ENCODE measurements around the gene SKAP1. TPM values are rescaled to one million over a fixed set of nuclear protein-coding genes. Genes with fewer than 3 reads are reported as not detected.

SKAP1 gene
- not detected for total RNA-seq (ENCODE audit: insufficient read depth, low replicate concordance)

DNA sequence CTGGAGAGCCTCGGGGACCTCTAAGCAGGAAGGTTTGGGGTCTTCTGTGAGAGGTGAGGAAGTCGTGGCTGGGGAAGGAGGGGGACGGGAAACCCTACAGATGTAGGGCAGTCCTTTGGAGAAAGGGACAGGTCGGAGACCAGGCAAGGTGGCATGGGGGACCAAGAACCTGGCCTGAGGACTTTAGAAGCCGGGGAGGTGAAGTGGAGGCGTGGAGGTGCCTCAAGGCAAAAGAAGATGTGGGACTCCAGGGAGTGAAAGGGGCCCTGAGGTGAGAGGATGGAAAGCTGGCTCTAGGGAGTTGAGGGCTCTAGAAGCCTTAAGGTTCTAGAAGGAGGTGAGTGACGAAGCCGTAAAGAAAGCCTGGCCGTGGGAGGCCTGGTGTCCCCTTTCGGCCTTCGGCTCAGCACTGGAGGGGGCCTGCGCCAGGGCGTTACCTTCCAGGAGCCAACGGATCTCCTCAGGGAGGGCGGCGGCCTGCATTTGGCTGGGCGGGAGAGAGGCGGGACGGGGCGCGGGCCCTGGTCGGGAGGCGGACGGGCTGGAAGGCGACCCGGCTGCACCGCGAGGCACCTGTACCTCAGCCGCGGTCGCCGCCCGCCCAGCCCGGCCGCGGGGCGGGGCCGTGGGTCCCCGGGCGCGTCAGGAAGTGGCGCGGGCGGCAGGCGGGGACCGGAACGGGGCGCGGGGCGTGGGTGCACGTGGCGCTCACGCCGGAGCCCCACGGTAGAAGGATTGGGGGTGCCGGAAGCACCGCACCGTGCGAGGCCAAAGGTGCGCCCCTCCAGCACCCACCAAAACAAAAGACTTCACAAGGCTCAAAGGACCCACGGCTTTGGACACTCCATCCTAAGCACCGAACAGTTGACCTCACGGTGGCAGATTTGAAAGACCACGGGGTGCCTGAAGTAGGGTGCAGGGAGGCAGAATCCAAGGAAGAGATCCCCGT is at the start of gene SKAP1:
Gene SKAP1, minus strand, starts transcription at position 577 of the 949 bp plus-strand sequence.
- no peak for DNase-seq (ENCODE audit: low spot score)

DNA sequence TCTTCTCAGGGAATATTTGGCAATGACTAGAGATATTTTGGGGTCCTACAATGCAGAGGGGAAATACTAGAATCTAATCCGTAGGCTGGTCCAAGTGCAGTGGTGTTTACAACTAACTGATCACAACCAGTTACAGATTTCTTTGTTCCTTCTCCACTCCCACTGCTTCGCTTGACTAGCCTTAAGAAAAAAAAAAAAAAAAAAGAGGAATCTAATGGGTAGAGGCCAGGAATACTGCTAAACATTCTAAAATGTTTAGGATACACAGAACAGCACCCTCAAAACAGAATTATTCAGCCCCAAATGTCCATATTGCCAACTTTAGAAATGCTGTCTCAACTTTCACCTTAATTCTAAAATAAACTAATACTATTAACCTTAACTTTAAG is 49.0 kb upstream of the SKAP1 start:
- no peak for DNase-seq (ENCODE audit: low spot score)

DNA sequence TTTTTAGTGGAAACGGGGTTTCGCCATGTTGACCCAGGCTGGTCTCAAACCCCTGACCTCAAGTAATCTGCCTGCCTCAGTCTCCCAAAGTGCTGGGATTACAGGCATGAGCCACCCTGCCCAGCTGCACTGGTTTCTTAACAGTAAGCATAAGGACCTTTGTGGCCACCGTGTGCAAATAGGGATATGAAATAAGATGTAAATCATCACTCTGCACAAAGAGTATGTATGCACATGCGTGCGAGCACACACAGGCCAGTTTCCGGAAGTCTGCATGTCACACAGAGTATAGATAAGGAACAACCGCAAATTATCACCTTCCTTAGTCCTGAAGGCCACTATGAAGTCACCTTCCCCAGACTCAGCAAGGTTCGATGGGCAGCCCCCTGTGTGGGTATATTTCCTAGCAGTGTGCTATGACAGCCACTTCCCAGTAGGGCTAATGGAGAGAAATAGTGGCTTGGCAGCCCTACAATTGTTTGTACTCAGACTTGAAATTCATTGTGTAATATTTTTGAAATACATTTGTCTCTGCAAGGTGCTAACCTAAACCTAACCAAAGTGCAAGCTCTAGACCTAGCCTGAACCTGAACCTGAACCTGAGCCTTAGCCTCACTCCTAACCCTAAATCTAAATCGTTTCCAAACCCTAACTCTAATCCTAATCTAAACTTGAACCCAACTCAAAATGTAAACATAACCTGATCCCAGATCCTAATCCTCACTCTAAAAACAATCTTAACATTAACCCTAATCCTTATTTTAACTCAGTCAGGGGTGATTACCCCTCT is 48.4 kb upstream of the SKAP1 start:
- no peak for DNase-seq (ENCODE audit: low spot score)

DNA sequence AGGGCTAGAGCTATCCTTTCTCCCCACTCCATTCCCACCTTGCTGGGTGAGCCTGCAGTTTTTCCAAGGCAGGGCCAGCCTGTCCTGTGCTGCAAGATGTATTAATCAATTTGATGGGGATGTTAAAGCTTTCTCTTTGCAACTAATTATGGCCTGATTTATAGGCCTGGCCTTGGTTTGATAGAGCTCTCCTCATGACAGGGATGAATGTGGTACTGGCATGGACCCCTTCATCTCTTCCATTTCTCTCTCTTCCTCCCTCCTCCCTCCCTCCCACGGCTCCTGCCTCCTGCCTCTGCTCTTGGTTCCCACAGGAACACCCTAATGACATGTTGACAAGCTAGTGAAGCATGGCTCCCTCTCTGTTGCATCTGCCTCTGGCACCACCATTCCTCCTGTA is 47.2 kb upstream of the SKAP1 start:
- DNase-seq (ENCODE audit: low spot score), result no peak

DNA sequence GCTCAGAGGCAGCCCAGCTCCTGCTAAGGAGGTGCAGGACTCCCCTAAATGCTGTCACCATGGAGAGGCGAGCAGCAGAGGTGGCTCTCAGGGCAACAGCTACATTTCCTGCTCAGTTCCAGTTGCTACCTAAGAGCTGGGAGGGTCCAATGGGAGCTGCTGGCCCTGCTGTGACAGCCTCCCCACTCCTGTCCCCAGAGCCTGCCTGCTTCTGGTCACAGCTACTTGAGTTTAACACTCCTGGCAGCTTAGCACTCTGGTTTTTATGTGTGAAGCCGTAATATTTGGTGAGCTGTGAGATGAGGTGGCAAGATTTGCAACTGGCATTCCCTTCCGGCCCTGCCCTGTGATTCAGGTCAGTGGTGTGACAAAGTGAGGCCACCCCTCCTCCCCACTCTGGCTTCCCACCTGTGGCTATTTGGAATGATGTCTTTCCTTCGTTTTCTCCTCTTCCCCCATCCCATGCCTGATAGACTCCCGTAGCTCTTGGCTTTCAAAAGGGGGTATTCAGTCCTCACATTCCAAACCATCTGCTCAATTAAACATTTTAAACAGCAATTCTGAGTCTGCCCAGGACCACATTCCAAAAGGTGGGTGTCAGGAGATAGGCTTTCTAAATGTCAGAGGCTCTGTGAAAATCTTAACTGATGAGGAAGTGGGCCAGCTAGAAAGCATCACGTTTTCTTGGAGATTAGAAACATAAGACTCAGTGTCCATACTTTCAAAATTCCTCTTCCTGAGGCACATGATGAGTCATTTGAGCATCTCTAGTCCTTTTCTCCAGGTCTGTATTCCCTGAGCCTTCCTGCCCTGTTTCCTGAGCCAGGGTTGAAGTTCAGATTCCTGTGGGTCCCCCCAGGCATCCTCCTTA is 42.6 kb upstream of the SKAP1 start:
- DNase-seq (ENCODE audit: low spot score), result no peak

DNA sequence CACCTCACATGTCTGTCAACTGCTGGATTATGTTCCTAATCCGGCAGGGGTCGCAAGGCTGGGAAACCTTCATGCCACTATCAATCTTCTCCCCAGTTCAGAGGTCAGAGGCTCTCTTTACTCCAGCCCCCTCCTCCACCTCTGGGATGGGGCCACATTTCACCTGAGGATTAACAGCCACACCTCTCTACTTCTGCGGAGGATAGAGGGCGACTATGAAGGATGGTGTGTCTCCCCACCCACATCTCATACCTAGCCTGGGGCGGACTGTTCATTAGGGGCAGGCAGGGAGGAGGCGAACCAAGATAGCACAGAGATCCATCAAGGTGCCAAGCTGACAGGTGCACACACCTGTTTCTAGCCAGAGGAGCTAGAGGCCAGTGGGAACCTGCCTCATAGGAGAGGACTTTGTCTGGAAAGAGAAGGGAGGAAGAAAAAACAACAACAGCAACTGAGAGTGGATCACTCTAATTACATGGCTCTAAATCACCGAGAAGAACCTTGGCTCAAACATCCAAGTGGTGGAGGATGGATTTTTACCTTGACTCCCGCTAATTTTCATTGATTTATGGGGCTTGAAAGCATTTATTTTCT is 41.9 kb upstream of the SKAP1 start:
- DNase-seq (ENCODE audit: low spot score), result peak; percentile 43

DNA sequence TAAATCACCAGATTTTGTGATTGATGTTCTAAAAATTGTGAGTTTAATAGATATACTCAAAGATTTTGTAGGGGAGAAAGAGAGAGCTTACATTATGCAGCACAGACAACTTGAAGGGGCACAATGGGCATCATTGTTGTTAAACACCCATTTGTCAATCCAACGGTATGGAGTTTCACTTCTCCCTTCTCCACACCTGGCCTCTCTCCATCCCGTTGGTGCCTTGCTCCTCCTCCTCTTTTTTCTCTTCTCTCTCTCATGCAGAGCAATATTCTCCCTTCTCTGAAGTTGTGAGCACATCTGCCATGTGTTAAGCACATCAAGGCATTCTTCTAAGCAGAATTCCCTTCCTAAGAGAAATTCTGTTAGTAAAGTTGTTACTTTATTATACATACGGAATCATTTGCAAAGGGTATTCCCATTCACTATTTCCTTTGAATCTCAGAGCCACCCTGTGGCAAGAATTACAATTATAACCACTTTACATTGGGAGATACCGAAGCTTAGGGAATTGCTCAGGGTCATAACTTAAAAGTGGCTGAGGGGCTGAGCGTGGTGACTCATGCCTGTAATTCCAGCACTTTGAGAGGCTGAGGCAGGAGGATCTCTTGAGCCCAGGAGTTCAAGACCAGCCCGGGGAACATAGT is 40.5 kb upstream of the SKAP1 start:
- no peak for DNase-seq (ENCODE audit: low spot score)

DNA sequence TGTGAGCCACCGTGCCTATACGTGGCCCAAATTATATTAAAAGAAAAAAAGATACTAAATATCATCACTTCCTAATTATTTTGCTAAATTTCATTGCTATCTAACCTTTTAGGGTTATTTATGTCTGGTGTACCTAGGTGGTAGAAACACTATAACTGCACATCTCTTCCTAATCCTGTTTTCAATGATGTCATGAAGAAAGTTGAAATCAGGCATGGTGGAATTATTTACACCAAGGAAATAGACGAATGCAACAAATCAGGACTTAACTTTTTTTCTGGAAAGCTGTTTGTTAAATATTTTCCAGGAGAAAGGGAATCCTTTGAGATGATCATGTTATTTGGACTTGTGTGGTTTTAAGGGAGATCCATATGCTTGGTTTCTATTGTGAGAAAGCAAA is 39.2 kb upstream of the SKAP1 start:
- no peak for DNase-seq (ENCODE audit: low spot score)

DNA sequence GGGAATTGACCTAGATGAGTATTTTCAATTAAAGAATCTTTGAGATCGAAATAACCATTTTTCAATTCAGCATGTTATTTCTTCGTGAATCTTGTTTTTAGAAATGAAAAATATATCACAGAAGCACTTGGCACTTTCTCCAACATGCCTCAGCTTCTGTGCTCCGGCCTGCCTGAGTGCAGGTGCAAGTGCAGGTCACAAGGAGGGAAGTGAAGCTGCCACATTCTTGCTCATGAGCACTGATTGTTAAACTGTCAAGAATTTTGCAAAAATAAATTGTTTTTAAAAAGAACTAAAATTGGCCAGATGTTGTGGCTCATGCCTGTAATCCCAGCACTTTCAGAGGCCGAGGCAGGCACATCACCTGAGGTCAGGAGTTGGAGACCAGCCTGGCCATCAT is 38.3 kb upstream of the SKAP1 start:
- DNase-seq (ENCODE audit: low spot score), result no peak

DNA sequence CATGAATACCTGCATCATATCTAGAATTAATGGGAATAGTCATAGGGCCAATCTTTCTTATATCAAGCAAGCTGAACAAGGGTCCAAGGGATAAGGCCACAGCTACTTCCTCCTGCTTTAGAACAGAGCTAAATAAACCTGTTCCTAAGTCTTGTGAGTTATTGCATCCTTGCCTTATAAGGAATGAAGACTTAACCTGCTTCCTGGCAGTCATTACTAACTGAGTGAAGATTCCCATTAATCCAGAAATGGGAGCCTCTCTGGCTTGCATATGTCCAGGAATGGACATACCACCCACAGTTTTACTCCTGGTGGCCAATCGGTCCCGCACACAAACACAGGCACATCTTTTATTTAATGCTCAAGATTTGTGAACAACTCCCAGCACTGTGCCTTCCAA is 35.9 kb upstream of the SKAP1 start:
- DNase-seq (ENCODE audit: low spot score), result no peak

DNA sequence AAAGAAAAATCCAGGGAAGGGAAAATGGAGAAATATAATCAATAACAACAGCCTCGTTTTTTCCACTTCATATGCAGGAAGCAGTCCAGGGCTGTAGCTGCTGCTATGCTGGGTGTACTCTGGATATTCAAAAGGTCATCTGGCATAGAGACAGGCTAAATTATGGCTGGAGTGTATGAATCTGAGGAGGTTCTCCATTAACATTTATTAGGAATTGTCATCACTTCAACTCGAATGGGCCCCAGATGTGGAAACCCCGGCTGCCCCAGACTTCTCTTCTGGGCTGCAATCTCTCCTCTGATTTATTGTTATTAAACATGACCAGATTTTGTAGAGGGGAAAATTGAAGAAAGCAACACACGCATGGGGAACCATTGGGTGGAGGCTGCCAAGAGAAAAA is 33.5 kb upstream of the SKAP1 start:
- no peak for DNase-seq (ENCODE audit: low spot score)

DNA sequence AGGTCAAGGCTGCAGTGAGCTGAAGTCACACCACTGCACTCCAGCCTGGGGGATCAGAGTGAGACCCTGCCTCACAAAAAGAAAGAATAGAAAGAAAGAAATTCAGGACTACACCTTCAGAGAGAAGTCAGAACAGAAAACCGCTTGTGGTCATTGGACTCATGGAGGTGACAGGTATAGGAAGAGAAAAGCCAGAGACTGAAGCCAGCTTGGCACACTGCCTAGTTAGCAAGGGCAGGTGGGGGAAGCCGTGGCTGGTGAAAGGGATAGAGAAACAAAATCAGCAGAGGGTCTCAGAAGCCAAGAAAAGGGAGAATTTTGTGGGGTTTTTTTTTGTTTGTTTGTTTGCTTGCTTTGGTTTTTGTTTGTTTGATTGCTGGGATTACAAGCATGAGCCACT is 32.9 kb upstream of the SKAP1 start:
- no peak for DNase-seq (ENCODE audit: low spot score)

DNA sequence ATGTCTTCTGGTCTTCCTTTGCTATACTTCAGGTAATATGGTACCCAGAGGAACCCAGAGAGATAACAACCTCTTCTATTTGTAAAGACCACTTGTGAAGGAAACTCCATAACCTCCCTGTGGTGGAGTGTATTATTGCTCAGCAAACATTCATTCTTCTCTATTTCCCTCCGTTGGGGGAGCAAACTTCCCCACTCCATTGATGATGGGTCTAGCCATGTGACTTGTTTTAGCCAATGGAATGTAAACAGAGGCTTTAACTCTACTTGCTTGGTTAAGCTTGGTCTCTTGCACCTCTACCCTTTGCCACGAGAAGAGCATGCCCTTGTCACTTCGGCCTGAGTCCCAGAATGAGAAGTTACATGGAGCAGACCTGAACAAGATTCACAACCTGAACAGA is 30.0 kb upstream of the SKAP1 start:
- no peak for DNase-seq (ENCODE audit: low spot score)

DNA sequence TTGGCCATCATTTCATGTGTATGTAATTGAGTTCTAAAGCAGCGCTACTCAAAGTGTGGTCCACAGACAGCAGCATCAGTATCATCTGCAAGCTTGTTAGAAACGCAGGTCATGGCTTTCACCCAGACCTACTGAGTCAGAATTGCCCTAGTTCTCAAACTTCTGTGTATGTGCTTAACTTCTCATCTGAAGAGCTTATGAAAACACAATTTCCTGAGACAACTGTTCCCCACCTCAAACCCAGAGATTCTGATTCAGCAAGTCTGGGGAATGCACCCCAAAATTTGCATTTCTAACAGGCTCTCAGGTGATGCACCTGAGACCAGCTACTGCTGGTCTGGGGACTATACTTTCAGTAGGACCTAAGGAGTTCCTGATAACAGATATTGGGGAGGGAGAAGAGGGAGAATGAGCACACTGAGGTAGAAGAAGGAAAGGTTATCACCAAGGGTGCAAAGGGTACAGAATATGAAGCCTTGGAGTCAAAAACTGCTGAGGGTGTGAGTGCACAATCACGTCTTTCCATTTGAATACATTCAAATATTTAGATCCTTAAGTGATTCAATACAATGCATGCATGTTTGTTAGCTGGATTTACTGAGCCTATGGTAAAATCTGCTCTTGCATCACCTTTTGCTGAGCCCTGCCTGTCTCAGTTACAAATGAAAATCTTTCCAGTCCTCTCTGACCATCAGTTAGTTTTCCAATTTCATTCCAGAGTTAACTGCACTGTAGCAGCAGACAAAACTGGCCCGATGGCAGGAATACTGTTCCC is 29.2 kb upstream of the SKAP1 start:
- DNase-seq (ENCODE audit: low spot score), result no peak

DNA sequence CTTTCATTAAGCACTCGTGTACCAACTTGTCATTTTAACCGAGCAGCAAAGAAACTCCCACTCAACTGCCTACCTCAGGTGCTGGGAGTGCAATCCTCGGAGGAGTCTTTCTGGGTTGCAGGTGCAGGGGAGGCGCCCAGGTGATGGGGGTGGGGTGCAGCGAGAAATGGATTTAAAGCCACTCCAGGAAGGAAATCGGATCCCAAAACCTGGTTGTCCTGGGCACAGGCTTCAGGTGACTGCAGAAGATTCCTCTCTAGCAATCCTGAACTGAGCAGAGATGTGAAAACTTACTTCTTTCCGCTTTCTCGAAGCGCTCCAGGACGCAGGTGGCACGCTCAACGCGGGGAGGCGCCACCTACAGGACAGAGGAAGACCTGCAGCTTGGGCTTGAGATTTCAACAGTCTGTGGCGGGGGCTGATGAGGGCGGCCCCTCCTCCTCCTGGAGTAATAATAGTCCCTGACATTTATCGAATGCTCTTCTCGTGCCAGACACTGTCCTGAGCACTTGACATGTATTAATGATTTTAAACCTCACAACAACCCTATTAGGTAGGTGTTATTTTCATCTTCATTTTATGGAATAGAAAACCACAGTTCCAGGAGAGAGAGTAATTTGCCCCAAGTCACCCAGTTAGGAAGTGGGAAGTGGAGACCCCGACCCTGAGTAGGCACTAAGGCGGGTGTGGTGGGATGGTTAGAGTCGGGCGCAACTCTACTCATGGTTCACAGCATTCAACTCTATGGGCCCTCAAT is 27.2 kb upstream of the SKAP1 start:
- peak; percentile 49 for DNase-seq (ENCODE audit: low spot score)

DNA sequence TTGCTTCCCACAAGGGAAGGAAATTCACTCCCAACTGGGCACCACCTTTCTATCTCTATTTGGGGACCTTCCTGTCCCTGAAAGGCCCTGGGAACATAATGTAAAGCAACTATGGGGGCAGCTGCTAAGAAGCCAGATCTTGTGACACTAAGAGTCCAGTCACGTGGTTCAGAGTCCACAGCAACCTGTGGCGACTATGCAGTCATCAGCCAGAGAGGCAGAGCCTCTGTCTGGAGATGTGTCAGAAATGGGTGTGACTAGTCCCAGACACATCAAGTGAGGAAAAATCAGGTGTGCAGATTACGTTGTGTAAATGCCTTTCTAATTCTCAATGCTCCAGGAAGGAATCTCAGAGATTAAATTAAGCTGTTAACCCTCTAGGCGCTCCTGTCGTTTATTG is 26.6 kb upstream of the SKAP1 start:
- no peak for DNase-seq (ENCODE audit: low spot score)

DNA sequence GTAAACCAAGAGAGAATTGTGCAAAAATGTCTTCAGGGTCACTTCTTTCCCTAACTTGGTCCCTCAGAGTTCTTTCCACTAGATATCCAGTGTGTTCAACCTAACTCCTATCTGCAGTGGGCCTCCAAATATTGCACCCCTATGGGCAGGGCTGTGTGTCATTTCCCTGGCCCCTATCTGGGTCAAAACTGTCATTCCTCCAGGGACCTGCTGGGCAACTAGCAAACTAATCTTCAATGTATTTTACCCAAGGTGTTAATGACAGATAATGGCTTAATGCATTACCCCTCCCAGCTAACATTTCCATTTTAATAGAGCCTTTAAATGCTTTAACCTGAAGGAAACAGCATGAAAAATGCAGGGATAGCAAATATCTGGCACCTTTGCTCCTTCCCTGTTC is 25.8 kb upstream of the SKAP1 start:
- DNase-seq (ENCODE audit: low spot score), result no peak

DNA sequence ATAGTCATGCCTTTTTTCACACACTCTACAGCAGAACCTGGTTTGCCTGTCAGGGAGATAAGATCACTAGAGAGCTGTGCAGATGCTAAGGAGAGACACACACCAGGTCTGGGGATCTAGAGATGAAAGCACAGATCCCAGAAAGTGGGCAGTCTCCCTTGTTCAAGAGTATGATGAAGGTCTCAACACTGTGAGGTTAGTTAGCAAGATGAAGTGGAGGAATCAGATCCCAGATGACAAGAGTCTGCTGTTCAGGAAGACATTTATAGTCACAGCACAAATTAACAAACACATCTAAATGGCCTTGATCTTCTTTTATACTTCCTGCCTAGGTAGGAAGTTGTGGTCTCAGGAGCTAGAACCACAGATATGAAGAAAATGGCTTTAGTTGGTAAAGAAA is 23.4 kb upstream of the SKAP1 start:
- no peak for DNase-seq (ENCODE audit: low spot score)

DNA sequence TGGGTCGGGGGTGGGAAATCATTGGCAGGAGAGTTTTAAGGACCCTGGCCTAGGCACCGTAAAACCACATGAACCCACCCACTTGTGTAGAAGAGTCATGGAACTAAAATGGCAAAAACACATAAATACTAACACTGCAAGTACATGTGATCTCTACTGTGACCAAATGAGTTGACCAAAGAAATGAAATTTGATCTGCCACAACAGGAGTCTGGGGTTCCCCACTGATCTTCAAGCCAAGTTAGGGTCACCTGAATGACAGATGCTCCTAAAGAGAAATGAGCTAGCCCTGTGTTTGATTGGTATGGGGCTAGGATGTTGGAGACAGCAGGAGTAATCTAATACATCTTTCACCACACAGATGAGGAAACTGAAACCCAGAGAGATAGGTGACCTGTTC is 21.5 kb upstream of the SKAP1 start:
- DNase-seq (ENCODE audit: low spot score), result no peak

Measured in umbilical cord (tissue), 2 donors.